PC-9 (cell line): Measurements from ENCODE around the gene NXNL2.

ENCODE experiments used
- CTCF ChIP-seq: fragments of 200-600 bp; sonication (generic); conservative IDR thresholded peaks from 2 replicates; pipeline ENCODE4 v1.6.1; 2017; ENCODE audit warnings: mixed run types, antibody characterized with exemption, mild to moderate bottlenecking, moderate library complexity
- EZH2 ChIP-seq: fragments of 200-600 bp; sonication (generic); IDR thresholded peaks from 2 replicates; pipeline ENCODE4 v1.8.0; 2017; ENCODE audit warnings: antibody characterized with exemption, low read depth

GRCh38 chr9:88571419-88571818 lies 36.4 kb downstream of the NXNL2 start:
- TF ChIP-seq CTCF, result no peak
- TF ChIP-seq EZH2, result no peak
